ENCODE measurements around the gene TCF4.

Gene TCF4

GRCh38 chr18:55430026-55430425, 158.0 kb downstream of the TCF4 start:
- DNase-seq: no peak

- DNase-seq: no peak
Observed at GRCh38 chr18:55427951-55428350, 160.0 kb downstream of the TCF4 start.

- no peak for DNase-seq
Observed at GRCh38 chr18:55425698-55426097, 162.3 kb downstream of the TCF4 start.

GRCh38 chr18:55422456-55423180, 165.4 kb downstream of the TCF4 start:
- no peak for DNase-seq

- DNase-seq: no peak
Observed at GRCh38 chr18:55421615-55422419, 166.2 kb downstream of the TCF4 start.

- no peak for DNase-seq
Observed at GRCh38 chr18:55421308-55421614, 166.7 kb downstream of the TCF4 start.

- DNase-seq: no peak
Observed at GRCh38 chr18:55420665-55421307, 167.2 kb downstream of the TCF4 start.

- no peak for DNase-seq
Observed at GRCh38 chr18:55419947-55420664, 167.9 kb downstream of the TCF4 start.

- DNase-seq: no peak
Observed at GRCh38 chr18:55419132-55419946, 168.7 kb downstream of the TCF4 start.

- DNase-seq: no peak
Observed at GRCh38 chr18:55418439-55418838, 169.6 kb downstream of the TCF4 start.

GRCh38 chr18:55416791-55417190, 171.2 kb downstream of the TCF4 start:
- DNase-seq: no peak

- peak; percentile 45 for DNase-seq
Observed at GRCh38 chr18:55415258-55415871, 172.6 kb downstream of the TCF4 start.

- DNase-seq: no peak
Observed at GRCh38 chr18:55414475-55414874, 173.5 kb downstream of the TCF4 start.

- DNase-seq: no peak
Observed at GRCh38 chr18:55413474-55413873, 174.5 kb downstream of the TCF4 start.

- DNase-seq: no peak
Observed at GRCh38 chr18:55407774-55408535, 180.0 kb downstream of the TCF4 start.

GRCh38 chr18:55407191-55407590, 180.8 kb downstream of the TCF4 start:
- DNase-seq: no peak

GRCh38 chr18:55406451-55406991, 181.5 kb downstream of the TCF4 start:
- no peak for DNase-seq

GRCh38 chr18:55405893-55406406, 182.0 kb downstream of the TCF4 start:
- DNase-seq: no peak

- DNase-seq: no peak
Observed at GRCh38 chr18:55405475-55405874, 182.5 kb downstream of the TCF4 start.

GRCh38 chr18:55404832-55405465, 183.0 kb downstream of the TCF4 start:
- no peak for DNase-seq
